Measurements from ENCODE around the gene LMTK3. TPM values are rescaled to one million over a fixed set of nuclear protein-coding genes. Genes with fewer than 3 reads are reported as not detected.
"Not testable (repeated sequence)": the region's sequence is repeated elsewhere in the genome, so short reads cannot be mapped to it uniquely, and the experiment has no call there.

Gene LMTK3
- total RNA-seq, 2 experiments from 2014 or later, result 2.3 to 2.6 TPM

DNA sequence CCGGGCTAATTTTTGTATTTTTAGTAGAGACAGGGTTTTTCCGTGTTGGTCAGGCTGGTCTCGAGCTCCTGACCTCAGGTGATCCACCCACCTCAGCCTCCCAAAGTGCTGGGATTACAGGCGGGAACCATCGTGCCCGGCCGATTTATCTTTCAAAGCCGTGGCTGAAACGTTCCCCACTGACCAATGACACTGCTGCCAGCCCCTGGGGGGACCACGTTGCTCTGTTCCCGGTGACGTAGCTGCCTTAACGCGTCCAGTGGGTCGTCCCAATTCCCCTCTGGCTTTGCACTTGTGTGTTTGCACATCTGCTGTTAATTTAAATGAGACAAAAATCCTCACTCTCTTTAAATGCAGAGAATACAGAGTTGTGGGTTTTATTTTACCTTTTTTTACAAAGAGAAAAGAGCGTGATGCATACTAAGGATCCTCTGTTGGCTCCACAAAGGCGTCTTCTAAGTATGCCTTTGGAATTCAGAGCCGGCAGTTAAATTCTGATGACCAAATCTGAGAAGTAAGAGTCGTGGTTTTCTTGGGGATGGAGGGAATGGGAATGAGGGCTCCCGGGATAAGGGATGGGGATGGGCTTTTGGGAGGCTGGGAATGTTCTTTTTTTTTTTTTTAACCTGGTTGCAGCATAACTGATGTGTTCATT lies 18.6 kb upstream of the LMTK3 start:
- no peak for DNase-seq
- H3K4me3 Mint-ChIP-seq, result no peak overlapping the region
- intact Hi-C loops (cut with micrococcal nuclease), result no loop called here
- H3K4me1 Mint-ChIP-seq (ENCODE audit: low read depth), result no peaks in the 10 kb centered on the region
- H3K9me3 Mint-ChIP-seq, result peaks cover 20% of the 10 kb centered on the region
- H3K27me3 Mint-ChIP-seq (ENCODE audit: low read depth), result no peaks in the 10 kb centered on the region
- no peak overlapping the region for H3K27ac Mint-ChIP-seq
- CTCF ChIA-PET, result interaction anchor here (0.6 kb wide), 1 partner anchor 196 kb away, joined by 3 read pairs; no protein-coding TSS in a partner anchor
- peaks cover 2% of the 10 kb centered on the region for H3K36me3 Mint-ChIP-seq (ENCODE audit: low read depth)

DNA sequence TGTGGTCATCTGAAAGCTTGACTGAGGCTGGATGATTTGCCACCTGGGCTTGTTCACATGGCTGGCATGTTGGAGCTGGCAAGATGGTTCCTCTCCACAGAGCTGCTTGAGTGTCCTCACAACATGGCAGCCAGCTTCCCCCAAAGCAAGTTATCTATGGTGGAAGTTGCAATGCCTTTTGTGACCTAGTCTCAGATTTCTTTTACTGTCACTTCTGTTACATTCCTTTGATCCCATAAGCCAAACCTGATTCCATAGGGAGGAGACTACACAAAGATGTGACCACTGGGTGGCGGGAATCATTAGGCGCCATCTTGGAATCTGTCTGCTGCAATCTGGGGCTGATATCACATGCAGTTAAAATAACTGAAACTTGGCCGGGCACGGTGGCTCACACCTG lies 17.5 kb upstream of the LMTK3 start:
- no peak for DNase-seq
- Mint-ChIP-seq H3K9me3 (peaks cover 24% of the 10 kb centered on the region), H3K4me1 (ENCODE audit: low read depth) (no peaks in the 10 kb centered on the region), H3K36me3 (ENCODE audit: low read depth) (peaks cover 2% of the 10 kb centered on the region), H3K27ac (no peak overlapping the region), H3K4me3 (no peak overlapping the region), H3K27me3 (ENCODE audit: low read depth) (no peaks in the 10 kb centered on the region)
- intact Hi-C loops (cut with micrococcal nuclease), result no loop called here
- CTCF ChIA-PET, result no interaction called here

DNA sequence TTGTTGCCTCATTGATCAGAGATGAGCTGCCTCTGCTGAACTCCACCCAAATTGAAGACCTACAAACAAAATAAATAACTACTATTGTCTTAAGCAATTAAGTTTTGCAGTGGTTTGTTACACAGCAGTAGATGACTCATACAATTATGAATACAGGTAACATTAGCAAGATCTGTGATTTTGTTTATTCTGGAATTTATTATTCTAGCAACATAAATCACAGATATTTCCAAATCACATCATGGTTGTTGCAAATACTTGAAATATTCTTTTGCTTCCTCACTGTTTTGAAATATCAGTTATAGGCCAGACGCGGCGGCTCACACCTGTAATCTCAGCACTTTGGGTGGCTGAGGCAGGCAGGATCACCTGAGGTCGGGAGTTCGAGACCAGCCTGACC lies 13.1 kb upstream of the LMTK3 start:
- Mint-ChIP-seq H3K27ac (no peak overlapping the region), H3K9me3 (peaks cover 26% of the 10 kb centered on the region), H3K4me3 (no peak overlapping the region), H3K36me3 (ENCODE audit: low read depth) (peaks cover 2% of the 10 kb centered on the region), H3K27me3 (ENCODE audit: low read depth) (no peaks in the 10 kb centered on the region), H3K4me1 (ENCODE audit: low read depth) (no peaks in the 10 kb centered on the region)
- DNase-seq, result no peak
- intact Hi-C loops (cut with micrococcal nuclease), result no loop called here
- CTCF ChIA-PET, result no interaction called here

DNA sequence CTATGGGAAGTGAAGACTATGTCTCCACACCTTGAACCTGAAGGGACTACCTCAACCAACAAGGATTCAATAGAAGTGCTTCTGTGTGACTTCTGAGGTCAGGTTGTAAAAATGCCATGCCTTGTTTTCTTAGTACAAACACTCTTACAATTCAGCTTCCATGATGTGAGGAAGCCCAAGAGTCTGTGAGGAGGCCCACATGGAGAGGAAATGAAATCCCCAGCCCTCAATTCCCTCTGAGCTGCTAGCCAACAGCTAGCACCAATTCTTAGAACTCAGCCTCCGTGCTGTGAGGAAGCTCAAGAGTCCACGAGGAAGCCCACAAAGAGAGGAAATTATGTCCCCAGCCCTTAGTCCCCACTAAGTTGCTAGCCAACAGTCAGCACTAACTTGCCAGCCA lies 12.6 kb upstream of the LMTK3 start:
- intact Hi-C loops (cut with micrococcal nuclease), result no loop called here
- no peaks in the 10 kb centered on the region for H3K27me3 Mint-ChIP-seq (ENCODE audit: low read depth)
- no peak overlapping the region for H3K4me3 Mint-ChIP-seq
- no peak for DNase-seq
- H3K4me1 Mint-ChIP-seq (ENCODE audit: low read depth), result no peaks in the 10 kb centered on the region
- CTCF ChIA-PET, result interaction anchor here (1.0 to 1.9 kb wide), 2 partner anchors 17 to 60 kb away, joined by 3 to 9 read pairs; no protein-coding TSS in a partner anchor
- peaks cover 2% of the 10 kb centered on the region for H3K36me3 Mint-ChIP-seq (ENCODE audit: low read depth)
- H3K27ac Mint-ChIP-seq, result no peak overlapping the region
- peaks cover 24% of the 10 kb centered on the region for H3K9me3 Mint-ChIP-seq

DNA sequence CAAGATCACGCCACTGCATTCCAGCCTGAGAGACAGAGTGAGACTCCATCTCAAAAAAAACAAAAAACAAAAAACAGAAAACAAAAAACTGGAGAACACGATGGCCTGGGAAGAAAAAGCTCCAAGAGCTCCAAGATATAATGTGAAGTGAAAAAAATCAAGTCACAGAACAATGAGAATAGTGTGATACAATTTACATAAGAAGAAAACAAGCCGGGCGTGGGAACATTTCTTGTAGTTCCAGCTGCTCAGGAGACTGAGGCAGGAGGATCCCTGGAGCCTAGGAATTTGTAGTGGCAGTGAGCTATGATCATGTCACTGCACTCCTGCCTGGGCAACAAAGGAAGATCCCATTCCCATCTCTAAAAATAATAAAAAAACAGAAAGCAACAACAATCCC lies 8.5 kb upstream of the LMTK3 start:
- H3K27ac Mint-ChIP-seq, result no peak overlapping the region
- H3K27me3 Mint-ChIP-seq (ENCODE audit: low read depth), result no peaks in the 10 kb centered on the region
- intact Hi-C loops (cut with micrococcal nuclease), result no loop called here
- H3K4me3 Mint-ChIP-seq, result no peak overlapping the region
- no peaks in the 10 kb centered on the region for H3K4me1 Mint-ChIP-seq (ENCODE audit: low read depth)
- CTCF ChIA-PET, result interaction anchor here (1.2 to 1.8 kb wide), 2 partner anchors 14 to 64 kb away, joined by 4 to 8 read pairs; no protein-coding TSS in a partner anchor
- peaks cover 6% of the 10 kb centered on the region for H3K9me3 Mint-ChIP-seq
- H3K36me3 Mint-ChIP-seq (ENCODE audit: low read depth), result no peaks in the 10 kb centered on the region
- no peak for DNase-seq

DNA sequence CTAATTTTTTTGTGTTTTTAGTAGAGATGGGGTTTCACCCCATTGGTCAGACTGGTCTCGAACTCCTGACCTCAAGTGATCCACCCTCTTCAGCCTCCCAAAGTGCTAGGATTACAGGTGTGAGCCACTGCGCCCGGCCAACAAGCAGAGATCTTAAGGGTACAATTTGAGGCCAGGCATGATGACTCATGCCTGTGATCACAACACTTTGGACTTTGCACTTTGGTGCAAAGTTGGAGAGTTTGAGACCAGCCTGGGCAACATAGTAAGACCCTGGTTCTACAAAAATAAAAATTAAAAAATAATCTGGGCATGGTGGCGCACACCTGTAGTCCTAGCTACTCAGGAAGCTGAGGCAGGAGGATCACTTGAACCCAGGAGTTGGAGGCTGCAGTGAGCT lies 7.8 kb upstream of the LMTK3 start:
- H3K27ac Mint-ChIP-seq; H3K36me3 Mint-ChIP-seq (ENCODE audit: low read depth); H3K4me1 Mint-ChIP-seq (ENCODE audit: low read depth); H3K4me3 Mint-ChIP-seq; H3K9me3 Mint-ChIP-seq; H3K27me3 Mint-ChIP-seq (ENCODE audit: low read depth); intact Hi-C loops (cut with micrococcal nuclease); DNase-seq: not testable (repeated sequence)
- CTCF ChIA-PET, result interaction anchor here (1.8 kb wide), 1 partner anchor 14 kb away, joined by 8 read pairs; no protein-coding TSS in a partner anchor

DNA sequence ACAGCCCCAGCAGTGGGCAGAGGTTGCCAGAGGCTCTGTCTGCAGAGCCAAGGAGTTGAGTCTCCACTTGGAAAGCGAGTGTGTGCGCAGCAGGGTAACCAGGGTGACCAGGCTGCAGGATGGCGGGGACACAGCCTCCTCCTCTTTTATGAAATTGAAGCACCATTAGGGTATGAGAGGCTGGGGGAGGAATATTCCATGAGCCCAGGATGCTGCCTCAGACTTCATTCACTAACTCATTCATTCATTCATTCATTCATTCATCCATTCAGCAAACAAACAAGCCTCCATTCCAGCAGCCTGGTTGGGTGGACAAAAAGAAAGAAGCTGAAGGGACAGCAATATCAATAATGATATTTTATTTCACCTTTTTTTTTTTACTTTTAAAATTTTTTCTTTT lies 6.6 kb upstream of the LMTK3 start:
- no peaks in the 10 kb centered on the region for H3K27me3 Mint-ChIP-seq (ENCODE audit: low read depth)
- H3K4me1 Mint-ChIP-seq (ENCODE audit: low read depth), result peaks cover 6% of the 10 kb centered on the region
- CTCF ChIA-PET, result interaction anchor here (0.7 to 1.0 kb wide), 2 partner anchors 12 to 65 kb away, joined by 3 to 4 read pairs; no protein-coding TSS in a partner anchor
- intact Hi-C loops (cut with micrococcal nuclease), result no loop called here
- no peaks in the 10 kb centered on the region for H3K9me3 Mint-ChIP-seq
- no peak overlapping the region for H3K27ac Mint-ChIP-seq
- no peak overlapping the region for H3K4me3 Mint-ChIP-seq
- DNase-seq, result no peak
- H3K36me3 Mint-ChIP-seq (ENCODE audit: low read depth), result no peaks in the 10 kb centered on the region

DNA sequence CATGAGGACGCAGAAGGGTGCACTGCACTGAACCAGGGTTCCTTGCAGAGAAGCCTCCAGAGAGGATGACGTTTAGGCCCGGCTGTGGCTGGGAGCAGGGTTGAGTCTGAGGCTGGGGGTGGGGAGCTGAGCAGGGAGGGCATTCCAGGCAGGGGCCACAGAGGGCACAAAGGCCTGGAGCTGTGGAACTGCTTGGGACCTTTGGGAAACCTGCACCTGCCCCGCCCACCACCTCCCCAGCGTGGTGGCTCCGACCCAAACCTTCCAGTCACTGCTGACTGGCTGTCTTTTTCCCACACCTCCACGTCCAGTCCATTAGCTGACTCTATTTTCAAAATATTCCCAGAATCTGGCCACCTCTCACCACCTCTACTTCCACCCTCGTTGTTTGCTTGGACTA lies 4.9 kb upstream of the LMTK3 start:
- no peak for DNase-seq
- no peaks in the 10 kb centered on the region for H3K36me3 Mint-ChIP-seq (ENCODE audit: low read depth)
- intact Hi-C loops (cut with micrococcal nuclease), result no loop called here

DNA sequence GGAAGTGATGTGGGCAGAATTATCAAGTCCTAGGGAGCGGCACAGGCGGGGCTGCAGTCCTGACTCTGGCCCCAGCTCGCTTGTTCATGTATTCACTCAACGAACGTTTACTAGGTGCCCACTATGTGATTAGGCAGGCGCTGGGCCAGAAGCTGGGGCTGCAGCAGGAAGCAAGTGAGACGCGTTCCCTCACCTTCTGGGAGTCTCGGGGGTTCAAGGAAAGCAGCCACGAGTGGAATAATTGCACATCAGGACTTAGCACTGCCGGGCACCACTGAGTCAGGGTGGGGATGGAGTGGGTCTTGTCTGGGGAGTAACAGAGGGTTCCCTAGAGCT lies 2.5 kb upstream of the LMTK3 start:
- Mint-ChIP-seq H3K36me3 (ENCODE audit: low read depth) (no peaks in the 10 kb centered on the region), H3K4me3 (no peak overlapping the region), H3K27me3 (ENCODE audit: low read depth) (no peaks in the 10 kb centered on the region), H3K9me3 (no peaks in the 10 kb centered on the region), H3K4me1 (ENCODE audit: low read depth) (peaks cover 16% of the 10 kb centered on the region), H3K27ac (peak overlapping the region; percentile 31)
- CTCF ChIA-PET, result interaction anchor here (0.6 to 1.1 kb wide), 3 partner anchors 18 to 275 kb away, joined by 3 to 5 read pairs (median 4); no protein-coding TSS in a partner anchor
- intact Hi-C loops (cut with micrococcal nuclease), result loop anchor here (1.0 kb wide), 1 partner anchor 21 kb away; no protein-coding TSS in a partner anchor
- no peak for DNase-seq

More for the DNA sequence above, 4.9 kb upstream of the LMTK3 start:
- H3K27me3 Mint-ChIP-seq (ENCODE audit: low read depth), result no peaks in the 10 kb centered on the region
- no peaks in the 10 kb centered on the region for H3K9me3 Mint-ChIP-seq
- H3K27ac Mint-ChIP-seq, result no peak overlapping the region
- no peak overlapping the region for H3K4me3 Mint-ChIP-seq
- CTCF ChIA-PET, result interaction anchor here (1.2 kb wide), 1 partner anchor 68 kb away, joined by 5 read pairs; no protein-coding TSS in a partner anchor
- H3K4me1 Mint-ChIP-seq (ENCODE audit: low read depth), result peaks cover 6% of the 10 kb centered on the region

DNA sequence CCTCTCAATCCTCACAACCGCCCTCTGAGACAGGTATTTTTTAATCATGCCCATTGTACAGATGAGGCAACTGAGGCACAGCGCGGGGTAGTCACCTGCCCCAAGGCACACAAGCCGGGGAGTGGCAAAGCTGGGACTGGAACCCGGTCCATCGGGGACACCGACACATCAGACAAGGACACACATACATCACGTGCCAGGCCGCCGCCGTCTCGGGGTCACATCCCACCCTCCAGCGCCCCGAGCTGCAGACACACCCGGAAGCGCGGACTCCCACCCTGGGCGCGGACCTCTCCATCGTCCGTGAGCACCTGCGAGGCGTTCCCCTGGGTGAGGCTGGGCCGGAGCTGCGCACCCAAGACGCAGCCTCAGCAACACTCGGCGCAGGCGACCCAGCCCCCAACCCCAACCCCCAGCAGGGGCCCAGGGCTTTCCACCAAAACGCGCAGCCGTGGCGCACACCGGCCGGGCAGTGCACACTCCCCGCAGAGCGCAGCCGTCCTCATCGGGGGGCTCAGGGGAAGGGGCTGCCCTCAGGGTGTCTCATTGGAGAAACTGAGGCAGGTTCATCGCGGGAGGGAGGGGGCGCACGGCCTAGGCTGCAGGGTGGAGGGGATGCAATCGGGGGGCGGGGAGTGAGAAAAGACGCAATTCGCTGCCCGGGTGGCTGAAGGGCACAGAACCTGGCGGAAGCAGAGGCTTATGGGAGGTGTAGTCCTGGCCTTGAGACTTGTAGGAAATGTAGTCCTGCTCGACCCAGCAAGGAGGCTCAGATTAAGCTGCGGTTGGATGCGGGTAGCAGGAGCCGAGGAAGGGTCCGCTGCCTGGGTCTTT lies 1.9 kb upstream of the LMTK3 start:
- peak overlapping the region; percentile 31 for H3K27ac Mint-ChIP-seq
- H3K4me3 Mint-ChIP-seq, result no peak overlapping the region
- no peaks in the 10 kb centered on the region for H3K36me3 Mint-ChIP-seq (ENCODE audit: low read depth)
- CTCF ChIA-PET, result interaction anchor here (0.6 to 1.2 kb wide), 4 partner anchors 17 to 275 kb away, joined by 3 to 5 read pairs (median 4); no protein-coding TSS in a partner anchor
- peak; percentile 83 for DNase-seq
- peaks cover 16% of the 10 kb centered on the region for H3K4me1 Mint-ChIP-seq (ENCODE audit: low read depth)
- no peaks in the 10 kb centered on the region for H3K9me3 Mint-ChIP-seq
- H3K27me3 Mint-ChIP-seq (ENCODE audit: low read depth), result no peaks in the 10 kb centered on the region
- intact Hi-C loops (cut with micrococcal nuclease), result loop anchor here (1.0 to 2.0 kb wide), 2 partner anchors 20 to 45 kb away; partner anchors contain the start of gene CYTH2

DNA sequence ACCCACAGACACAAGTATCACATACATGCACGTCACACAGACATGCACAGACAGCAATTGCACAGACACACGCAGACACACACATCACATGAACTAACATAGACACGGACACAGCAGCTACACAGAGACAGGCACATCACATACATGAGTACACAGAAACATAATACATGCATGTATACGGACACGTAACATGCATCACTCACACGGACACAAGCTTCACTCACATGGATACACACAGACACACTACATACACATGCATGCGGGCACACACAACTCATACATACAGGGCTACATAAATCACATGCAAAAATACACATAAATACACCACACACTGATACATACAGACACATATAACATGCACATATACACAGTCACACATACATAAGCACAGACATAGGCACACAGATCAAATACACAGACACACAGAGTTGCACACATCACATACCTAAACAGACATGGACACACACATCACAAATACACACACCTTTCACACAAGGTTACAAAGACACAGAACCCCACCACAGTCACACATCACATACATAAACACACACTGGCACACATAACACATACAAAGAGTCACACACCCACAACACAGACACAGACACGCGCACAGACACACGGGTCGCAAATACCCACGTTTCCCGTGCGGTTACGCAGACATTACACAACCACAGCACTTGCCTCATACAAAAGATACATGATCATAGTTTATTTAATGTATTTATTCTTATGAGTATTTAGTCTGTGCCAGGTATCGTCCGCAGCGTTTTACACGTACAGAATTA lies 1.1 kb upstream of the LMTK3 start:
- Mint-ChIP-seq H3K27me3 (ENCODE audit: low read depth) (no peaks in the 10 kb centered on the region), H3K4me3 (no peak overlapping the region)
- DNase-seq, result no peak

DNA sequence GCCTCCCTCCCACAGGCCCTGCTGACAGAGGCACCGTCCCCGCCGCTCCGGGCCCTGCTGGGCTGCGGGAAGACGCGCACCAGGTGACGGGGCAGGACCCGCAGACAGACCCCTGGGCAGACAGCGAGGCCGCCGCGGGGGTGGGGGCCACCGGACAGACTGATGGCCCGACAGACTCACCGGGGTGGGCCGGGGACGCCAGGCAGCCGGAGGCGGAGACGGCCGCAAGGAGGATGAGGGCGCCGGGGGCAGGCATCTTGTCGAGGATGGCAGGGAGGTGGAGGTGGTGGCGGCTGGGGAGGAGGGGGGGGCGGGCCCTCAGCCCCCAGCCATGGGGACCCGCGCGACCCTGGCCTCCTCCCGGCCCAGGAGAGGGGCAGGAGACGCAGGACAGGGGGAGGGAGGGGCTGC lies 309 bp downstream of the LMTK3 start:
- H3K27ac Mint-ChIP-seq, result no peak overlapping the region
- H3K27me3 Mint-ChIP-seq (ENCODE audit: low read depth), result no peaks in the 10 kb centered on the region
- no peaks in the 10 kb centered on the region for H3K9me3 Mint-ChIP-seq
- H3K4me3 Mint-ChIP-seq, result peak overlapping the region; percentile 80
- DNase-seq, result no peak
- CTCF ChIA-PET, result interaction anchor here (1.0 to 1.3 kb wide), 2 partner anchors 73 to 77 kb away, joined by 3 to 4 read pairs; no protein-coding TSS in a partner anchor
- peaks cover 16% of the 10 kb centered on the region for H3K4me1 Mint-ChIP-seq (ENCODE audit: low read depth)
- no peaks in the 10 kb centered on the region for H3K36me3 Mint-ChIP-seq (ENCODE audit: low read depth)
- intact Hi-C loops (cut with micrococcal nuclease), result no loop called here

More for the DNA sequence above, 1.1 kb upstream of the LMTK3 start:
- Mint-ChIP-seq H3K4me1 (ENCODE audit: low read depth) (peaks cover 16% of the 10 kb centered on the region), H3K36me3 (ENCODE audit: low read depth) (no peaks in the 10 kb centered on the region), H3K9me3 (no peaks in the 10 kb centered on the region), H3K27ac (no peak overlapping the region)
- intact Hi-C loops (cut with micrococcal nuclease), result loop anchor here (2.0 kb wide), 1 partner anchor 44 kb away; the partner anchor contains the start of gene CYTH2
- CTCF ChIA-PET, result interaction anchor here (1.2 kb wide), 1 partner anchor 23 kb away, joined by 3 read pairs; no protein-coding TSS in a partner anchor
